Ishikawa (cell line): ENCODE data around the gene CCNJL.

Experiments used
- CEBPB ChIP-seq: IDR thresholded peaks from 2 replicates; pipeline ENCODE4 v1.6.1; 2012
- CREB1 ChIP-seq: IDR thresholded peaks from 2 replicates; pipeline ENCODE4 v1.6.1; 2012; ENCODE audit warnings: low read depth
- EGR1 ChIP-seq: IDR thresholded peaks from 2 replicates; pipeline ENCODE4 v1.6.1; 2012
- EP300 ChIP-seq: IDR thresholded peaks from 2 replicates; pipeline ENCODE4 v1.6.1; 2012; ENCODE audit warnings: borderline replicate concordance
- FOXM1 ChIP-seq: IDR thresholded peaks from 2 replicates; pipeline ENCODE4 v1.6.1; 2012; ENCODE audit warnings: low read depth, borderline replicate concordance
- NFIC ChIP-seq: IDR thresholded peaks from 2 replicates; pipeline ENCODE4 v1.6.1; 2012
- RAD21 ChIP-seq: IDR thresholded peaks from 2 replicates; pipeline ENCODE4 v1.6.1; 2012; ENCODE audit warnings: low read depth
- TAF1 ChIP-seq: IDR thresholded peaks from 2 replicates; pipeline ENCODE4 v1.6.1; 2012; ENCODE audit warnings: low read depth, mild to moderate bottlenecking
- TCF12 ChIP-seq: IDR thresholded peaks from 2 replicates; pipeline ENCODE4 v1.6.1; 2012; ENCODE audit warnings: low read depth
- TEAD4 ChIP-seq: IDR thresholded peaks from 2 replicates; pipeline ENCODE4 v1.6.1; 2012
- USF1 ChIP-seq: IDR thresholded peaks from 2 replicates; pipeline ENCODE4 v1.6.1; 2012
- YY1 ChIP-seq: IDR thresholded peaks from 2 replicates; pipeline ENCODE4 v1.6.1; 2012; ENCODE audit warnings: low read depth
- ZBTB7A ChIP-seq: IDR thresholded peaks from 2 replicates; pipeline ENCODE4 v1.6.1; 2012; ENCODE audit warnings: low read depth
- TF ChIP-seq, protein P1 (sequence below): IDR thresholded peaks from 2 replicates; pipeline ENCODE4 v1.6.1; 2012; ENCODE audit warnings: low read depth, mild to moderate bottlenecking
- TF ChIP-seq, protein P2 (sequence below): IDR thresholded peaks from 2 replicates; pipeline ENCODE4 v1.6.1; 2012

CCNJL gene

DNA sequence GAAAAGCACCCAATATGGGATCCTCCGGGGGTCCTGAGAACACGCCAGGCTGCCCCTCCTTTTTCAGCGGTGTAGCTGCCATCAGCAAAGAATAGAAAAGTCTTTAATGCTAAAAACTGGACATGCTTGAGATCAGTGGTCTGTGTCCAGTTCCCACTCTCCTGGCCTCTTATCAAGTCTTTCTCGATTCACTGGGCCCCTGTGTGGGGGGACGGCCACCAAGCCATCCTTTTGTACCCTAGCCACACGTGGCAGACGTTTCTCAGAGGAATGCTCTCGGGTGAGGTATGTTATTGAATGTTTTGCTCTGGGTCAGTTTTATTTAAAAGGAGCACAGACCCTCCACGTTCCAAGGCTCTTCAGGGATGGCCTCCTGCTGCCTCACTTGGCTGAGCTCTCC, 59.4 kb downstream of the CCNJL start:
- TF ChIP-seq CREB1 (no peak), CEBPB (no peak), YY1 (no peak), NFIC (no peak), TEAD4 (no peak), USF1 (no peak), TCF12 (no peak), TAF1 (no peak), ZBTB7A (no peak), FOXM1 (no peak)
- TF ChIP-seq, protein P1, sequence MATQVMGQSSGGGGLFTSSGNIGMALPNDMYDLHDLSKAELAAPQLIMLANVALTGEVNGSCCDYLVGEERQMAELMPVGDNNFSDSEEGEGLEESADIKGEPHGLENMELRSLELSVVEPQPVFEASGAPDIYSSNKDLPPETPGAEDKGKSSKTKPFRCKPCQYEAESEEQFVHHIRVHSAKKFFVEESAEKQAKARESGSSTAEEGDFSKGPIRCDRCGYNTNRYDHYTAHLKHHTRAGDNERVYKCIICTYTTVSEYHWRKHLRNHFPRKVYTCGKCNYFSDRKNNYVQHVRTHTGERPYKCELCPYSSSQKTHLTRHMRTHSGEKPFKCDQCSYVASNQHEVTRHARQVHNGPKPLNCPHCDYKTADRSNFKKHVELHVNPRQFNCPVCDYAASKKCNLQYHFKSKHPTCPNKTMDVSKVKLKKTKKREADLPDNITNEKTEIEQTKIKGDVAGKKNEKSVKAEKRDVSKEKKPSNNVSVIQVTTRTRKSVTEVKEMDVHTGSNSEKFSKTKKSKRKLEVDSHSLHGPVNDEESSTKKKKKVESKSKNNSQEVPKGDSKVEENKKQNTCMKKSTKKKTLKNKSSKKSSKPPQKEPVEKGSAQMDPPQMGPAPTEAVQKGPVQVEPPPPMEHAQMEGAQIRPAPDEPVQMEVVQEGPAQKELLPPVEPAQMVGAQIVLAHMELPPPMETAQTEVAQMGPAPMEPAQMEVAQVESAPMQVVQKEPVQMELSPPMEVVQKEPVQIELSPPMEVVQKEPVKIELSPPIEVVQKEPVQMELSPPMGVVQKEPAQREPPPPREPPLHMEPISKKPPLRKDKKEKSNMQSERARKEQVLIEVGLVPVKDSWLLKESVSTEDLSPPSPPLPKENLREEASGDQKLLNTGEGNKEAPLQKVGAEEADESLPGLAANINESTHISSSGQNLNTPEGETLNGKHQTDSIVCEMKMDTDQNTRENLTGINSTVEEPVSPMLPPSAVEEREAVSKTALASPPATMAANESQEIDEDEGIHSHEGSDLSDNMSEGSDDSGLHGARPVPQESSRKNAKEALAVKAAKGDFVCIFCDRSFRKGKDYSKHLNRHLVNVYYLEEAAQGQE, result no peak

DNA sequence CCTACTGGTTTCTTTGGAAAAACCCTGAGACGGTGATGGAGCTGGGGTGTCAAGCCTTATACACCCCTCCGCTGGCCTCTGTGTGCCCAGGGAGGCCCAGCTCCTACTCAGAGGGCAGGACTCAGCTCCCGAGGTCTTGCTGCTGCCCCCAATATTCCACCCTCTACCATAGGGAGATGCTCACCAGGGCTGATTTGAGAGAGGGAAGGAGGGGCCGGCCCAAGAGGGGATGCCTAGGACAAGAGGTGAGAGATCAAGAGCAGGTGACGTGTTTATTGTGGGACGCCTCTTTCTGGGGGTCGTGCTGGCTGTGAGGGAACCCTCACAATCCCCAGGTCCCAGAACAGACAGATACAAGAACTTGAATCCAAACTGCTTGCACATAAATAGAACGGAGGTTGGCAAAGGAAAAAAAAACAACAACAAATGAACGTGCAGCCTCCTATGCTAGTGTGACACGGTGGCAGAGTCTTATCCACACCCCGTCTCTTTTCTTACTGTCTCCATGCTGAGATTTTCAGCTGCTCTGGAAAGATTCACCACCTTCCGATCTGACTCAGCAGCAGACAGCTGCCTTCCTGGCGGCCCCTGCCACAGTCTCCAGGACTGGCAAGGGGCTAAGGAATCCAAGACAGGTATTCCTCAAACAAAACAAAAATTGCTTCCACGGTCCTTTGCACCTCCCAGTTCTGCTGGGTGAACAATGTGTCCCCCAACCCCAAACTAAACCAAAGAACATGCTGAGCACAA, 60.8 kb downstream of the CCNJL start:
- no peak for TF ChIP-seq TAF1
- TF ChIP-seq USF1, result no peak
- no peak for TF ChIP-seq ZBTB7A
- no peak for TF ChIP-seq NFIC
- TF ChIP-seq EP300, result no peak
- no peak for TF ChIP-seq FOXM1
- no peak for TF ChIP-seq TCF12
- no peak for TF ChIP-seq CEBPB
- no peak for TF ChIP-seq TEAD4
- no peak for TF ChIP-seq CREB1
- TF ChIP-seq, protein P1, result no peak
- TF ChIP-seq YY1, result no peak

- TF ChIP-seq EP300, result no peak
- TF ChIP-seq RAD21, result no peak
- no peak for TF ChIP-seq CREB1
- TF ChIP-seq CEBPB, result no peak
- TF ChIP-seq TAF1, result no peak
- TF ChIP-seq TCF12, result no peak
- no peak for TF ChIP-seq USF1
- no peak for TF ChIP-seq EGR1
These were observed 61.5 kb downstream of the CCNJL start for GRCh38 chr5:160250826-160251225.

- no peak for TF ChIP-seq CEBPB
- TF ChIP-seq, protein P2, sequence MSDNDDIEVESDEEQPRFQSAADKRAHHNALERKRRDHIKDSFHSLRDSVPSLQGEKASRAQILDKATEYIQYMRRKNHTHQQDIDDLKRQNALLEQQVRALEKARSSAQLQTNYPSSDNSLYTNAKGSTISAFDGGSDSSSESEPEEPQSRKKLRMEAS, result no peak
These were observed 62.1 kb downstream of the CCNJL start for GRCh38 chr5:160250226-160250625.

GRCh38 chr5:160245506-160246086, 66.8 kb downstream of the CCNJL start:
- TF ChIP-seq RAD21 (no peak), CEBPB (no peak), TCF12 (no peak), TEAD4 (no peak), USF1 (no peak), YY1 (no peak), FOXM1 (no peak), EGR1 (no peak), TAF1 (no peak), ZBTB7A (no peak), CREB1 (no peak), NFIC (no peak), EP300 (no peak)
- TF ChIP-seq, protein P2, result no peak
- TF ChIP-seq, protein P1, result no peak
